Breast epithelium (tissue), 3 donors: Measurements from ENCODE around the gene ALK.

ENCODE experiments used
- CTCF ChIP-seq, 3 donors: fragments of 450-650 bp; IDR thresholded peaks; one replicate each; pipeline ENCODE4 v1.5.1; 2016 to 2017; ENCODE audit warnings: antibody characterized with exemption in 3 of 3, mild to moderate bottlenecking in 3 of 3, moderate library complexity in 3 of 3
- POLR2A ChIP-seq: fragments of 450-650 bp; IDR thresholded peaks from one replicate; pipeline ENCODE4 v1.6.1; 2016; ENCODE audit warnings: antibody characterized with exemption, mild to moderate bottlenecking, moderate library complexity

GRCh38 chr2:29305762-29306161, 615.6 kb downstream of the ALK start:
- no peak for TF ChIP-seq CTCF (IDR thresholded peaks at IDR 0.05)
- TF ChIP-seq POLR2A: no peak
